DMS153 treated with DMSO at 0.1 percent for 48 hours (cell line): ENCODE results near the gene LRRK1.
"Not testable (repeated sequence)": the region's sequence is repeated elsewhere in the genome, so short reads cannot be mapped to it uniquely, and the experiment has no call there.

Experiments used
- DNase-seq: peaks from one replicate; lab custom pipeline; 2025; ENCODE audit not compliant: unreplicated experiment; lab: John Stamatoyannopoulos, UW

The LRRK1 gene

DNA sequence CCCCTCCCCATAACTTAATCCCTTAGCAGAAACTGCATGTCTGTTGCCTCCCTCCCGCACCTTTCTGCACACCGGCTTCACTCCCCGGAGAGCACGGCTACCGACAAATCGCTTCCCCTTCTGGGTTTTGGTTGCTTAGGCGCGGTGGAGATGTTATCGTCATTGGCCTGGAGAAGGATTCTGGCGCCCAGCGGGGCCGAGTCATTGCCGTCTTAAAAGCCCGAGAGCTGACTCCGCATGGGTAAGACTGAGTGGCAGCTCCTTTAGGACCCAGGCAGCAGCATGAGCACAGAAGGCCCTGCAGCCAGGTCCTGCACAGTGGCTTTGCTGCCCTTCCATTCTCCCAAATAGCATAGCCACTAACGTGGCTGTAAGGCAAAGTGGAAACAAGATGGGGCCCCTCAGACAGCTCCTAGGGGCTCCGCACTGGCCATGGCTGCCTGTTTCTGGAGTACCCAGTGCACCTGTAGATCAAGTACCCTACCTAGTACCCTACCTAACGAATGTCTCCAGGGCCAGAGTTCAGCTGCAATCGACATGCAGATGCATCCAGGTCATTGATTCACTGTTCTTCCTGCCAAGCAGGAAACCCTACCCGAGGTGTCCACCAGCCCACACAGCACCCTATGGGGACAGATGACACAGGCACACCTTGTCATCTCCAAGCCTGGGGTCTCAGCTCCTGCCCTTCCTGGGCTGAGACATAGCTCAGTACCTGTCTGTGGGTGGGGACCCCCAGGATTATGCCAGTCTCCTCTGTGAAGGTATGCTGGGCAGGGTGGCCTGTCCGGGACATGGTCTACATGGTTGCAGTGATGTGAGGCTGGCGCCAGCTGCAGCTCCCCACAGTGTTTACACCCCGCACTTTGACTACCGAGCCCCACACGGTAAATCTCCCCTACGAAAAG is 147.6 kb downstream of the LRRK1 start:
- DNase-seq = no peak

DNA sequence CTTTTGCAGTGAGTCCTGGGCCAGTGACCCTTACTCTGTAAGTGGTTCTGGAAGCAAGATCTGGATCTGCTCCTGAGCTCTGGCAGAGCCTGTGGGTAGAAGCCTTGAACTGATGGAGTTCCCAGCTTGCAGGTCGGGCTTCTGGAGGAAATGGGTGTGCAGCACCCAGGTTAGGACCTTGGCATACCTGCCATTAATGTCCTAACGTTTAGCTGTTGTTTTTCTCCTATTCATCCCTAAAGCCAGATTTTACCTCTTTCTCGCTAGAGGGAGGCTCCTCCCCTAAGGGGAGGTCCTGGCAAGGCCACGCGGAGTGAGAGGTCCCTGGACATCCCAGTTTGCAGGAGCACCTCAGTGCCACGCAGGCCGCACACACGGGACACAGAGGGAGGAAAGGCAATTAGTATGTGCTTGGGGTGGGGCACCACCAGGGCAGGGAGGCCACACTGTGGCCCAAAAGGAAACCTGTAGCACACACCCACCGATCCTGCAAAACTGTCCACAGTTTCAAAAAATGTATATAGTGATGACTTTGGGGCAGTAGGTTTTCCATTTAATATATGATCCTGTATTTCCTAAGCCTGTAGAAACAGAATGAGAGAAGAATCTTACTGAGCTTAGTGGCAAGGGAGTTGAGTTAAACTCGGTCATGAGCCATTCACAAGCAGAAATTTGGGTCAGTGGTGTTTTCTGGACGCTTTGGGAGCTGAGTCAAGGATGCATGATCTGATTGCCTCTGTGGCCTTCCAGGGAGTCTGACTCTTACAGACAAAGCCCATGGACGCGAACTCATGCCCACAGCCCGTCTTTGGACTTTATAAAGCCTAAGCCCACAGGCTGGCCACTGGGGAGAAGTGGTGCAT is 148.7 kb downstream of the LRRK1 start:
- DNase-seq = no peak

DNA sequence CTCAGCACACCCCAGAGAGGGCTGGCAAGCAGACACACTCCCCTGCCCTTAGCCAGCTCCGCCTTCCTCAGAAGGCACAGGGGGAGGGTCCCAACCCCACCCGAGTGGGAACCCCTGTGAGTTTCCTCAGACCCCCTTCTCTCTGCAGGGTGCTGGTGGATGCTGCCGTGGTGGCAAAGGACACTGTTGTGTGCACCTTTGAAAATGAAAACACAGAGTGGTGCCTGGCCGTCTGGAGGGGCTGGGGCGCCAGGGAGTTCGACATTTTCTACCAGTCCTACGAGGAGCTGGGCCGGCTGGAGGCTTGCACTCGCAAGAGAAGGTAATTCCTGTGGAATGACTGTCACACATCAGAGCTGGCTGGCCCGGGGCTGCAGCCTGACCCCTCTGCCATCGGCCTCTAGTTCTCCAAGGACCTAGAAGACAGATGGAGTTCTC is 149.4 kb downstream of the LRRK1 start:
- DNase-seq = no peak

DNA sequence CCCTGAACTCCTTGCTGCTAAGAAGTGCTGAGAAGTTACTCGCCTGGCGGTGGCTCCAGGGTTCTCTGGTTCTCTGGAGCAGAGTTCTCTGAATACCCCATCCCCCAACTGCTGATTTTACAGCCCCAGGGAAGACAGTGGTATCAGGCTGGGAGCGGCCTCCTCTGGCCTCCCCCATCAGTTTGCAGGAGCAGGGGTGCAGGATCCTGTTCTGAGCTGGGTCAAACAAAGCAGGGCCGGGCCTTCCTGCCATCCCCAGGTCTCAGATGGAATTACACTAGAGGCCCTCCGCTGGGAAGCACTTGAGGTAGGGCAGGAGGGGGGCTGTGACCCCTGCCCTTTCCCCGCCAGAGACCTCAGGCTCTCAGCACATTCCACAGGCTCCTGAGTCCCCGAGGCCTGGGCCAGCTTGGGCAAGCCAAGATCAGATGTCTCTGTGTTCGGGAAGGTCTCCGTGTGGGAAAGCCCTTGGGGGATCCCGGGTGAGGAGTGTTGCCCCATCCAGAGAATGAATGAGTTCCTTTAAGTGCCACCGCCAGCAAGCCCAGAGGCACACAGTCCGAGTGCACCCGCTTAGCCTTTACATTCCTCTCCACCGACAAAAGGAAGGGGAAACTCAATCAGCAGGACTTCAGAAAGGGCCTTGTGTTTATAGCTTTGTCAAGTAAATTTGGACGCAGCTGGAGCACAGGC is 149.9 kb downstream of the LRRK1 start:
- no peak for DNase-seq

DNA sequence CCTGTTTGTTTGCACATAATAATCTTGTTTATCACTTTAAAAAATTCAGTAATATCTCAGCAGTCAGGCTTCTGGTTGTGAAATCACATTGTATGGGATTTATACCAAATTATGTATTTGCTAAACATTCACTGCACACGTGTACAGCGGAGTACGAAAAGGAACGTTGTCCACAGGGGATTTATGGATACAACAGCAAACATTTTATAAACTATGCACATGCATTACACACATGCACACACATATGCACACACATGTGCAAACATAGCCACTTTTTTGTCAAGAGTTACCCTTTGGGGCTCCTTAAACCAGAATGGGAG is 150.5 kb downstream of the LRRK1 start:
- DNase-seq = no peak

DNA sequence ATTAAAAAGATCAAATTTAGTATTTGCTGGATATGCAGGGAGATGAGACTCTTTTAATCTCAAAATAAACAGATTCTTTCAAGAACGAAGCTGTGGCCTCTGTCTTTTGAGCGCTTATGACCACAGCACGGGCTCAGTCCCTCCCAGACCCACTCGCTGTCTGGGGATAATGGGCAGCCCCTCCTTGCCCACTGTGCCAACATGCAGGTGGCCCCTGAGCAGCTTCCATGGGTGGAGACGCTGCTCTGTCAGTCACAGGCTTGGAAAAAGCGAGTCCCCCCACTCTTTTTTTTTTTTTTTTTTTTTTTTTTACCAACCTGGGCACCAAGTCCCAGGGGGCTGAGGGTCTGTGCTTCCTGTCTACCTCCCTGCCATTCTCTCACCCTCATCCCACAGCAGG is 150.9 kb downstream of the LRRK1 start:
- no peak for DNase-seq

DNA sequence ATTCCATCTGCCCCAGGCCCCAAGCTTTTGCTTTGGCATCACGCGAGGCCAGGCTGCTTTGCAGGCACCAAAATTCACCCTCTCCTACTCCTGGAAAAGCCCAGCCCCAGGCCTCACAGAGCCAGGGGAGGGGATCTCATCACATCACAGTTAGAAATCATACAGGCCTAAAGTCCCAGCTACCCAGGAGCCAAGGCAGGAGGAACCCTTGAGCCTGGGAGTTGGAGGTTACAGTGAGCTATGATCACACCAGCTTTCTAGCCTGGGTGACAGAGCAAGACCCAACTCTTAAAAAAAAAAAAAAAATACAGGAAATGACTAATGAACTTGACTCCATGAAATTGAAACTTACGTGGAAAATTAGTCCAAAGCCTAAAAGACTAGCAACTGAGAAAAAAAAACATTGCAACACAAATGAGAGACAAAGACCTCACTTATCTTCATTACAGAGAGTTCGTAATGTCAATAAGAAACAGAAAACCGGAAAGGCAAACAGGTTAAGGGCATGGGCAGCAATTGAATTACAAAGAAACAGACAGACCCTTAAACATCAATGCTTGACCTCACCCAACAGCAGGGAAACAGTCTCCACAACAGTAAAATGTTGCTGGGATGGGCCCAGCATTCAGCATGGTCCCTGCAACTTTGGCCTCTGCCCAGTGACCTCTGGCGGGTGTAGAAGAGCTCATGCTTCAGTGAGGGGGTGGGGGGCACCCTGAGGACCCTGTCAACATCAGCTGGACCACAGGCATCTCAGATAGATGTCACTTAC is 151.5 kb downstream of the LRRK1 start:
- no peak for DNase-seq

DNA sequence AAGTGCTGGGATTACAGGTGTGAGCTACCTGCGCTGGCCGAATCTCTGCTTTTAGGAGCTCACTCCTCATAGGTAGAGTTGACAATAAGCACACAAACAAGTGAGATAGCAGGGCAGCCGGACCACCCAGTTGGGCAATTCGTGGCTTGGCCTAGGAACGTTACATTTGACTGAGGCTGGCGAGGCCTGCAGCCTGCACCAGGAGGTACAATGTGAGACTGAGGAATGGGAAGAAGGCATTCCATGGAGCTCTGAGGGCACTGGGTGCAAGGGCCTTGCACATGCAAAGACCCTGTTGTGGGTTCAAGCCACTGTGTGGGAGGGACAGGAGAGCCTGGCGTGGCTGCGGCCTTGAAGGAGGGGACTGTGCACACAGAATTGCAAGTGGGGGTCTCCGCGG is 152.5 kb downstream of the LRRK1 start:
- no peak for DNase-seq

DNA sequence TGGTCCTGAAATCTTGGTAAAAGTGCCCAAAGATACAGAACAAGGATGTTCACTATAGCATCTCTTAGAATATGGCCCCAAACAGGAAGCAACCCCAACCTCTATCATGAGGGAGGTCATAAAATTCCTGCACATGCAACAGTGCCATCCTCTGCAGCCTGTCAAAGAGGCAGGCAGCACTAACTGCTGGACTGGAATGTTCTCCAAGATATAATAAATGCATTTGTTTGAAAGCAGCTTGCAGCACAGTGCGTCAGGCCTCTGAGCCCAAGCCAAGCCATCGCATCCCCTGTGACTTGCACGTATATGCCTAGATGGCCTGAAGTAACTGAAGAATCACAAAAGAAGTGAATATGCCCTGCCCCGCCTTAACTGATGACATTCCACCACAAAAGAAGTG is 153.1 kb downstream of the LRRK1 start:
- not testable (repeated sequence) for DNase-seq

DNA sequence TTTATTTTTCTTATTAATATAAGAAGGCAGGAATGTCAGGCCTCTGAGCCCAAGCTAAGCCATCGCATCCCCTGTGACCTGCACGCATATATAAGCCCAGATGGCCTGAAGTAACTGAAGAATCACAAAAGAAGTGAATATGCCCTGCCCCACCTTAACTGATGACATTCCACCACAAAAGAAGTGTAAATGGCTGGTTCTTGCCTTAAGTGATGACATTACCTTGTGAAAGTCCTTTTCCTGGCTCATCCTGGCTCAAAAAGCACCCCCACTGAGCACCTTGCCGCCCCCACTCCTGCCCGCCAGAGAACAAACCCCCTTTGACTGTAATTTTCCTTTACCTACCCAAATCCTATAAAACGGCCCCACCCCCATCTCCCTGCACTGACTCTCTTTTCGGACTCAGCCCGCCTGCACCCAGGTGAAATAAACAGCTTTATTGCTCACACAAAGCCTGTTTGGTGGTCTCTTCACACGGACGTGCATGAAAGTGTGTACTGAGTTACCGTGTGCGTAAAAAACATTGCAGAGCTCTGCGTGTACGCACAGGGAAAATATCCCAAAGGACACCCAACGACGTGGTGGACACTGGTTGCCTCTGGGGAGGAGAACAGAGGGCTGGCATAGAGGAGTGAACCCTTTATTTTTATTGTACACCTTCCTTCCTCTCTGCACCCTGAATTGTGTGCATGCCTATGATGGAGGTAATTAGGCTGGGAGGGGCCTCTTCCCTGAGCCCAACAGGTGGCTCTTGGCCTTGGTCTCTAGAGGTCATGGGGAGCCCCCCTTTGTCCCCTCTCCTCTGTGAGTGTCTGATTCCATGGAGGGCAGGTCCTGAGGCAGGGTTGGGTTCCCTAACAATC is 158.9 kb downstream of the LRRK1 start:
- not testable (repeated sequence) for DNase-seq

DNA sequence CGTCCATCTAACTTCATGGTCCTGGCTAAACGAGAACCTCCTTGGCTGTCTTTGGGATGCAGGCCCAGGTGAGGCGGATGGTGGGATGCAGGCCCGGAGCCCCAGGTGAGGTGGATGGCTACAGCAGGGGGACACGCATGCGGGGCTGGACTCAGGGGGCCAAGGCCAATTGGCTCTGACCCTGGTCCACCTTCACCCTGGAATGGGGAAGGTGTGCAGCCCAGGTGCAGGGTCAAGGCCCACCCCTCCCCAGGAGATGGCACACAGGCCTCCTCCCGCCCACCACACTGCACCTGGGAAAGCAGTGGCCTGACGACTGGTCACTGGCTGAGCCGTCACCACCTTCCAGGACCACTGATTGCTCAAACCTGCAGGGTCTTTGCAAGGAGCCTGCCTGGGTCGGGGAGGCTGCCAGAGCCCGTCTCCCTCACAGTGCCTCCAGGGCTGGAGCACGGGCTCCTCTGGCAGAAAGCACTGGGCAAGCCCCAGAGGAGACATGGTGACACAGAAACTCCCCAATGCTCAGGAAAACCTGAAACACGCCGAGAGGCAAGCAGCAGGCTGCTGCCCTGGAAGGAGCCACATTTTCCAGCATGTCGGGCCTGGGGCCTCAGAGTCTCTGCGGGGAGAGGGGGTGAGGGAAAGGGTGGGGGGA is 159.6 kb downstream of the LRRK1 start:
- no peak for DNase-seq

DNA sequence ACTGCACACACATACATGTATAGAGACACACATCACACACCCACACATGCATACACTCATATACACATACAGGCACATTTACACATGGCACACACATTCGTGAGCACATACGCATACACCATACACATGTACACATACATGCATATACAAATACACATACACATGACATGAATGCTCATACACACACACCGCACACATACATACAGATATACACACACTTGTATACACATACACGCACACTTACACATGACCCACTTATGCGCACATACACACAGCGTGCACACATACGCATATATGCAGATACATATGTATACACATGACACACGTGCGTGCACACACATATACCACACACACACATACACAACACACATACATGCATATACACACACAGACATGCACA is 162.7 kb downstream of the LRRK1 start:
- DNase-seq = no peak

DNA sequence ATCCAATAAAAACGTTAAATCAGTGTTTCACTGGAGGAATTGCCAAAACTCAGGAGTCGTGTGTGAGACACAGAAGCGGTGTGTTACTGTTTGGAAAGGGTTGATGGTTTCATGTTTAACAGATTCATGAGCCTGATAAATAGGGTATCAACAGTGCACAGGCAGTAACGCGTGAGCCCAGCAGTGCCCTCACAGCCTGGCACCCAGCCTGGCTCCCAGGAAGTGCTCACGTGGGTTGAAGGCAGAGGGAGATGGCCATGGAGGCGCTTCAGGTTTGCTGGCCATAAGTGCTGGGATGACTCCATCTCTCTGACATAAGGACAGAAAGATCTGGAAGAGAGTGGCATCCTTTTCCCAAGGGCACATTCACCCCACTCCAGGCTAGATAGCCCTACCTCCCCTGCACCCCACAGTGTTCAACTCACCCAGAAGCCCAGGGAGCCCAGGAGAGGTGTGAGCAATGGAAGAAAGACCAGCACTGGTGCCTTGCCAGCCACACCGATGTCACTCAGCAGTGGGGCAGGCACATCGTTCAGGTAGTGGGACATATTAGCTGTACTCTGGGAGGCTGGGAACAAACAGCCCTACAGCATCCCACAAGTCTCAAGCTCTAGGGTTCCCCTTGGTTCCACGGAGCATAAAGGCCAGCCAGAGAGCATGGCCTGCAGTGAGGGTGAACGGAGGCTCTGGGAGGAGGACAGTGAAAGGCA is 164.3 kb downstream of the LRRK1 start:
- no peak for DNase-seq

DNA sequence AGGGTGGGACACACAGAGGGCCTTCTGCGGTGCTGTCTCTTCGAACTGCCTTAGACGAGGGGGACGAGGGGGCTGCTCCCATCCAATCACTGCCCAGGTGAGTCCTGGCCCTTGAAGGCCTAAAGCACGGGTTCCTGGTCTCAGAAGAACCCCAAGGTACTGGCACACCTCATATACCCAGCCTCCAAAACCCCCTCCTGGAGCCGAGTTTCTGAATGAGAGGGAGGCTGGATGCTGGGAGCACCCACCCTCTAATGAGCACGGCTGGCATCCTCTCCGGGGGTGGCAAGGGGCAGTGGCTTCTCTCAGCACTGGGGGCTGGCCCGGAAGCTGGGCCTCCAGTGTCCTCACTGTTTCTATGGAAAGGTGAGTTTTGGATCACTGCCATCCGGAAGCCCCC is 165.6 kb downstream of the LRRK1 start:
- DNase-seq = no peak

DNA sequence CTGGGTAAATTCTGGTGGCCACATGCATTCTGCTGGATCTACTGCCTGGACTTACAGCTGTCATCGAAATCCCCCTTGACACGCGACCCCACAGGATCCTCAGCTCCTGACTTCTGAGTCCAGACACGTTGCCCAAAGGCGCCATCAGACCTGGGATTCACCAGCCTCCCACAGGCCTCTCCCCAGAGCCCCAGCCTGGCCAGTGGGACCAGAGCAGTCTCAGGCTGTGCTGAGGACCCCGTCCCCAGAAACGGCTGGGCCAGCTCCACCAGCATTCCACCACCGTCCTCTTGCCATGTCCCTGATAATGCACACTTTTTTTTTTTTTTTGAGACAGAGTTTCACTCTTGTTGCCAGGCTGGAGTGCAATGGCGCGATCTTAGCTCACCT is 166.1 kb downstream of the LRRK1 start:
- no peak for DNase-seq

DNA sequence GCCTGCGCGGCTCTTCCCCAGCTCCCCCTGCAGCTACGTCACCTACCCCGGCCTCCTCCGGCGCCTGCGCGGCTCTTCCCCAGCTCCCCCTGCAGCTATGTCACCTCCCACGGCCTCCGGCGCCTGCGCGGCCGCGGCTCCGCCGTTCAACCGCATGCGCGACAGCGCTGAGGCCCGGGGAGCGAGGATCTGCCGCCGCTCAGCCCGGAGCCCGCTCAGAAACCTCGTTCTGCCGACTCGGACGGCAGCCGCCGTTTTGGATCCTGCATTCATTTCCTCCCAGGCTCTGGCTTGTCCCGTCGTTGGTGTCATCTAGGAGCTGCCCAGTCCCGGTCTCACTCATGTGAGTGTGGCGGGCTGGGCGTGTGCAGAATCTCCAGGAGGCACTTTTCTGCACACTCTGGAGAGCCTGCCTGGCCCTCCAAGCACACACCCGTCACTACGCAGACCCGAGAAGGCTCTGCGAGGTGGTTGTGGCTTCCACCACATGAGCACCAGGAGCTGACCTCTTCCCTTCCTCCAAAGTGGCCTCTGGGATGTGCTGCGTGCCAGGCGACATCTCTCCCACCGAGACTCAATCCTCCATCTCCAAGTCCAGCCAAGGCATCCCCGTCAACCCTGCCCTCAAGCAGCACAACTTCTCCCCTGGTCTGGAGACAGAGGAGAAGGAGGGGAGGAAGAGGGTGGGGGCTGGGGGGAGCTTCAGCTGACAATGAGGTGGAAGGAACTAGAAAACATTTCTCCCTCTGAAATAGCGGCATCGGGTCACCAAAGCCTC is 167.4 kb downstream of the LRRK1 start:
- no peak for DNase-seq

DNA sequence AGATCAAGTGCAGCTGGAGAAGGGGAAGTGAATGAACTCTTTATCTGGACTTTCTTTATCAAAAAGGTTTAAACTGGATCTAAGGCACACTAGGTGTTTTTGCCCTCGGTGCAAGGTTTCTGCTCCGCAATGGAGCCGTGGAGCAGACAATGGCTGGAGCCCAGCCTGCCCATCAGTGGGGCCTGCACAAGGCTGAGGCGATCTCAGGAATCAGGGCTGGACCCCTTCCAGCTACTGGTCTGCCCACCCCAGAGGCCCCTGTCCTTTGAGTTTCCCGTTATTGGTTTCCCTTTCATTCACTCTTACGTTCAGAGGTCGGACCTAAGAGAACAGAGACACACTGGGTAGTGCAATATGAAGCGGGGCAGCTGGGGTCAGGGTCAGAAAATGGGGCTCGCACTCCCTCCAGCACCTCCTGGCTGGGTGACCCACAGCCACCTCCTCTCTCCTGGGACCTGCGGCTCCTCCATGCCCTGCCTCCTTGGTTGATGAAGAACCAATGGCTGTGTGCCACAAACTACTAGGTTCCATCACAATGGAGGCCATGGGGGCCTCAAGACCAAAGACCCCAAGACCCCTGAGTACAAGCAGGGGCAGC is 168.1 kb downstream of the LRRK1 start:
- no peak for DNase-seq

DNA sequence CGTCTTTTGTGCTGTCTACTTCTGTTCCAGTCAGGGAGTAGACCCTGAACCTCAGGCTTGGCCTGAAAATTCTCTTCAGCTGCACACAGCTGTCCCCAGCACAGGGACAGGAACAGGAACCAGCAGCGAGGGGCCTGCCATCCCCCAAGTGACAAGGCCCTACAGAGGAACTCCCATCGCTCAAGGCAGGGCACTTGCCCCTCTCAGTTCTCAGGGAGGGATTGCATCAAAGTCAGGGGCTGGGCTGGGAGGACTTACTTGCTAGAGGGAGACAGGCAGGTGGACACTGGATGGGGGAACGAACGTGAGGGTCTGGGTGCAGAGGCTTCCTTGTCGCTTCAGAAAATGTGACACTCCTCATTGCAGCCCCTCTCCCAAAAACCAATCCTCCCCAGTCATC is 169.1 kb downstream of the LRRK1 start:
- DNase-seq = no peak
